ENCODE results near the gene PSMD12.

Gene PSMD12

DNA sequence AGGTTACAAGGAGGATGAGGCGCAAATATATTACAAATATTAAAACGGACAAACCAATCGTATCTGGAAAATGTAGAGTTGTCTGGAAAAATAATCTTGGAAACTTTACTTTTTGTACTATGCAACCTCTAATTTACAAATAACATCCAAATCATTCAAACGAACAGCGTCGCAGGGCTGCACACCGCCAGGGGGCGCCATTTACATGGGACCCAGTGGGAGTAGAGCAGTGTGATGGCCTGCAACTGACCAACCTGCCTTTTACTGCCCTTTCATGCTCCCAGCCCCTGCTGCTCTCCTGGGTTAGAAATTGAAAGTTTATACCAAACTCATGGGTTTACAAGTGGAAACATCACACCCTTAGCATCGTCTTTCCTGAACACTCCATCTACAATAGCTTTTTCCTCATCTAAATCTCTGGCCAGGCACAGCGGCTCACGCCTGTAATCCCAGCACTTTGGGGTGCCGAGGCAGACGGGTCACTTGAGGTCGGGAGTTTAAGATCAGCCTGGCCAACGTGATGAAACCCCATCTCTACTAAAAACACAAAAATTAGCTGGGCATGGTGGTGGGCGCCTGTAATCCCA, 20.7 kb upstream of the PSMD12 start:
- TF ChIP-seq CTCF (conservative IDR thresholded peaks at IDR 0.05; ENCODE audit: low read depth, low read length): peak; percentile 78
- H3K4me2 ChIP-seq: no peak overlapping the region
- H2AFZ ChIP-seq (ENCODE audit: low read depth): no peak overlapping the region
- H3K9ac ChIP-seq: no peak overlapping the region
- no peak overlapping the region for H3K4me3 ChIP-seq (IDR thresholded peaks at IDR 0.05; ENCODE audit: insufficient read depth, low read depth, low read length)
- H3K36me3 ChIP-seq (ENCODE audit: insufficient read depth): no peaks in the 10 kb centered on the region
- H3K4me1 ChIP-seq (ENCODE audit: low read depth, poor library complexity, severe bottlenecking): peaks cover 30% of the 10 kb centered on the region
- H3K79me2 ChIP-seq (ENCODE audit: insufficient read depth, low read depth): peaks cover 90% of the 10 kb centered on the region
- no peak overlapping the region for H3K27ac ChIP-seq
- H4K20me1 ChIP-seq (ENCODE audit: insufficient read depth): peaks cover 6% of the 10 kb centered on the region; the same call in 1 of the 2 replicates
- no peaks in the 10 kb centered on the region for H3K27me3 ChIP-seq (ENCODE audit: insufficient read depth, low read depth)

DNA sequence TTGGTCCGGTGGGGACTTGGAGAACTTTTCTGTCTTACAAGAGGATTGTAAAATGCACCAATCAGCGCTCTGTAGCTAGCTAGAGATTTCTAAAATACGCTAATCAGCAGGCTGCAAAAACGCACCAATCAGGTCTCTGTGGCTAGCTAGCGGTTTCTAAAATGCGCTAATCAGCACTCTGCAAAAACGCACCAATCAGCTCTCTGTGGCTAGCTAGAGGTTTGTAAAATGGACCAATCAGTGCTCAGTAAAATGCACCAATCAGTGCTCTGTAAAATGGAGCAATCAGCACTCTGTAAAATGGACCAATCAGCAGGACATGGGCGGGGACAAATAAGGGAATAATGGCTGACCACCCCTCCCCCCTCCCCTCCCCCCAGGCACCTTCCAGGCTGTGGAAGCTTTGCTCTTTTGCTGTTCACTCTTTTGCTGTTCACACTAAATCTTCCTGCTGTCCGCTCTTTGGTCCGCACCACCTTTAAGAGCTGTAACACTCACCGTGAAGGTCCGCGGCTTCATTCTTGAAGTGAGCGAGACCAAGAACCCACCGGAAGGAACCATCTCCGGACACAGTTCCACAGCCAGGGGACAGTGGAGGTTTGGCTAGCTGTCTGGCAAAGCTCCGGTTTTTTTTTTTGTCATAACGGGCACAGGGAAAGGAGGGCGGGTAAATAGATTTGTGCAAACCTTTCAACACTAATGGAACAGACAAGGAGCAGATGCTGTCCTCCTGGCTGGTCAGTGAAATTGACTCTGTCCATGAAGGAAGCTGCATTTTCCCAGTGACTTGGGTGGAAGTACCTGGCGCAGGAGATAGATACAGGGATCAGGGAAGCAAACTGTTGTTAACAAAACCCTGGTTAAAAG, 19.0 kb upstream of the PSMD12 start:
- Histone ChIP-seq H3K4me3 (IDR thresholded peaks at IDR 0.05; ENCODE audit: insufficient read depth, low read depth, low read length) (no peak overlapping the region), H3K79me2 (ENCODE audit: insufficient read depth, low read depth) (peaks cover 99% of the 10 kb centered on the region), H4K20me1 (ENCODE audit: insufficient read depth) (peaks cover 6% of the 10 kb centered on the region; the same call in 1 of the 2 replicates), H3K9ac (no peak overlapping the region), H3K27me3 (ENCODE audit: insufficient read depth, low read depth) (no peaks in the 10 kb centered on the region), H3K27ac (no peak overlapping the region), H3K36me3 (ENCODE audit: insufficient read depth) (no peaks in the 10 kb centered on the region), H3K4me1 (ENCODE audit: low read depth, poor library complexity, severe bottlenecking) (peaks cover 23% of the 10 kb centered on the region), H2AFZ (ENCODE audit: low read depth) (no peak overlapping the region), H3K4me2 (no peak overlapping the region)
- TF ChIP-seq CTCF (conservative IDR thresholded peaks at IDR 0.05; ENCODE audit: low read depth, low read length): no peak

DNA sequence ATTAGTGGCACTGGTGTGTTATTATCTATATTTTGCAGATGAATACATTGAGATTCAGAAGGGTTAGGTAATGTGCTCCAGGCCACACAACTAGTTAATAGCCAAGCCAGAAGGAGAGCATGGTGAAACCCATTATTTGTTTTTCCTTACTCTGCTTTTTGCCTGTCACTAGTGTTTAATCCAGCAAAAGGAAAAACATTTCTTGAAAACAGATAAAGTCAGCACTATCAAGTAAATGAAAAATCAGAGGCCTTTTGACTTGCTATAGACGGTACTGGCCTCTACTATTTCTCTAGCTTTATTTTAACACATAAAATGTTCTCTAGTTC, 15.5 kb upstream of the PSMD12 start:
- Histone ChIP-seq H3K4me3 (IDR thresholded peaks at IDR 0.05; ENCODE audit: insufficient read depth, low read depth, low read length) (no peak overlapping the region), H3K4me1 (ENCODE audit: low read depth, poor library complexity, severe bottlenecking) (peaks cover 8% of the 10 kb centered on the region), H3K9ac (no peak overlapping the region), H3K4me2 (no peak overlapping the region), H3K79me2 (ENCODE audit: insufficient read depth, low read depth) (peaks cover 93% of the 10 kb centered on the region), H3K27me3 (ENCODE audit: insufficient read depth, low read depth) (no peaks in the 10 kb centered on the region), H4K20me1 (ENCODE audit: insufficient read depth) (no peaks in the 10 kb centered on the region), H3K36me3 (ENCODE audit: insufficient read depth) (no peaks in the 10 kb centered on the region), H3K27ac (no peak overlapping the region), H2AFZ (ENCODE audit: low read depth) (no peak overlapping the region)
- no peak for TF ChIP-seq CTCF (conservative IDR thresholded peaks at IDR 0.05; ENCODE audit: low read depth, low read length)

- Histone ChIP-seq H3K4me2 (peak overlapping the region; percentile 63), H4K20me1 (ENCODE audit: insufficient read depth) (no peaks in the 10 kb centered on the region), H3K79me2 (ENCODE audit: insufficient read depth, low read depth) (peaks cover 67% of the 10 kb centered on the region), H3K27ac (peak overlapping the region; percentile 36; the same call in 1 of the 2 replicates), H3K36me3 (ENCODE audit: insufficient read depth) (no peaks in the 10 kb centered on the region), H3K4me1 (ENCODE audit: low read depth, poor library complexity, severe bottlenecking) (peaks cover 25% of the 10 kb centered on the region), H2AFZ (ENCODE audit: low read depth) (peak overlapping the region; percentile 98; the same call in 1 of the 2 replicates), H3K9ac (peak overlapping the region; percentile 84; the same call in 1 of the 2 replicates), H3K27me3 (ENCODE audit: insufficient read depth, low read depth) (no peaks in the 10 kb centered on the region), H3K4me3 (IDR thresholded peaks at IDR 0.05; ENCODE audit: insufficient read depth, low read depth, low read length) (peak overlapping the region; percentile 10)
- peak; percentile 25; the same call in 1 of the 2 replicates for TF ChIP-seq CTCF (conservative IDR thresholded peaks at IDR 0.05; ENCODE audit: low read depth, low read length)
These were observed 12.9 kb upstream of the PSMD12 start for GRCh38 chr17:67379251-67379630.
